Effector memory CD8-positive, alpha-beta T cell (primary cell): ENCODE measurements around the gene PRKAG2.
A peak's percentile ranks its signal among the peaks of the same experiment; 100 is the strongest.

ENCODE experiments used
- ATAC-seq: fragments of 150-1000 bp; cut with Tn5 transposase; replicated peaks from 2 replicates; pipeline ENCODE4 v1.10.0; 2021; ENCODE audit warnings: mild to moderate bottlenecking, moderate library complexity
- DNase-seq, 3 experiments: peaks; one replicate each; pipeline ENCODE4 v3.0.0; 2021
- H3K27ac Mint-ChIP-seq, 2 donors: one replicate each; pipeline ENCODE4 v1.8.0; 2022; ENCODE audit warnings: mild to moderate bottlenecking in 2 of 2, mixed read lengths in 2 of 2, moderate library complexity in 2 of 2
- H3K27me3 Mint-ChIP-seq, 2 donors: one replicate each; pipeline ENCODE4 v1.8.0; 2022; ENCODE audit warnings: mixed read lengths in 2 of 2
- H3K36me3 Mint-ChIP-seq: one replicate; pipeline ENCODE4 v1.8.0; 2022; ENCODE audit warnings: mild to moderate bottlenecking, moderate library complexity, mixed read lengths; ENCODE audit not compliant: insufficient read depth
- H3K4me1 Mint-ChIP-seq, 2 donors: one replicate each; pipeline ENCODE4 v1.8.0; 2022; ENCODE audit warnings: low read depth in 2 of 2, mixed read lengths in 2 of 2
- H3K4me3 Mint-ChIP-seq, 2 donors: one replicate each; pipeline ENCODE4 v1.8.0; 2022; ENCODE audit warnings: mild to moderate bottlenecking in 2 of 2, mixed read lengths in 2 of 2, moderate library complexity in 2 of 2
- H3K9me3 Mint-ChIP-seq, 2 donors: one replicate each; pipeline ENCODE4 v1.8.0; 2022; ENCODE audit warnings: mixed read lengths in 2 of 2

PRKAG2 gene

DNA sequence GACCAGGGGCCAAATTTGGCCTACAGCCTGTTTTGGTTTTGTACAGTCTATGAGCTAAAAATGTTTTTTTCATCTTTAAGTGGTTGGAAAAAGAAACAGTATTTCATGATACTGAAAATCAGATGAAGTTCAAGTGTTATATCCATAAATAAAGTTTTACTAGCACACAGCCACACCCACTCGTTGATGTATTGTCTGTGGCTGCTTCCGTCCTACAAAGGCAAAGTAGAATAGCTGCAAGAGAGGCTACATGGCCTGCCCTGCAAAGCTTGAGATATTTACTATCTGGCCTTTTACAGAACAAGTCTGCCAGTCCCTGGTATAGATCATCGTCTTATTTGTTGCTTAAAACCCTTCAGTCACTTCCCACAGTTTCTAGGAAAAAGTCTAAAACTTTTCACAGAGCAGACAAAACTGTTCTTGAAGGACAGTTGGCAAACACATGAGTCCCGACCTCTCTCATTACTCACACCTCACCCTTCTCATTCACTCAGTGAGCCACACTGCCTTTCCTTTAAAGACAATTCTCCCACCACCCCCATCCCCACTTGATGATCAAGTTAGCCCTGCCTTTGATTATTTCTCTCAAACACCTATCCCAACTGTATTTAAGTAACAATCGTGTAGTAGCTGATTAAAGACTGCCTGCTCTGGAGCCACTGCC, 367.1 kb downstream of the PRKAG2 start:
- H3K9me3 Mint-ChIP-seq = no peaks in the 10 kb centered on the region
- ATAC-seq (no peak), DNase-seq (no peak)
- peaks cover 49 to 68% of the 10 kb centered on the region in 2 donors for H3K4me1 Mint-ChIP-seq
- H3K27ac Mint-ChIP-seq = peak overlapping the region in 1 of 2 donors; percentile 32
- no peak overlapping the region for H3K4me3 Mint-ChIP-seq
- H3K27me3 Mint-ChIP-seq = no peaks in the 10 kb centered on the region
- peaks cover 9% of the 10 kb centered on the region for H3K36me3 Mint-ChIP-seq

DNA sequence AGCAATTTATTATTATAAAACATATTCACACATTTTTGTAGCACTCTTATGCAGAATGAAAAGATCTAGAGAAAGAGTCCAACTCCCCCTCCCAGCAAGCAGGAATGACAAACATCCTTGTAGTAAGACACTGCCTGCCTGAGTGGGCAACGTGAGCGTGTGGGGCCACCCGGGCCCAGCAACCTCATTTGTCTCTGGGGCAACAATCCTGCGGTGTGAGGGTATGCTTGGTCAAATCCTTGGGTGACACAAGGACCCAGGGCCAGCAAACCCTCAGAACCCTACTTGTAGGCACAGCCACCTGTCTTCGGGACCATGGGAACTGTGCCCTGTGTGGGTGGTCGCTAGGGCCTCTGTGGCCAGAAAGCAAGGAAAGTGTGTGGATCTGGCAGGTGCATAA, 367.9 kb downstream of the PRKAG2 start:
- H3K4me1 Mint-ChIP-seq = peaks cover 46 to 63% of the 10 kb centered on the region in 2 donors
- H3K9me3 Mint-ChIP-seq = no peaks in the 10 kb centered on the region
- no peak overlapping the region for H3K4me3 Mint-ChIP-seq
- ATAC-seq = no peak
- DNase-seq = no peak
- no peak overlapping the region for H3K27ac Mint-ChIP-seq
- no peaks in the 10 kb centered on the region for H3K27me3 Mint-ChIP-seq
- peaks cover 9% of the 10 kb centered on the region for H3K36me3 Mint-ChIP-seq

DNA sequence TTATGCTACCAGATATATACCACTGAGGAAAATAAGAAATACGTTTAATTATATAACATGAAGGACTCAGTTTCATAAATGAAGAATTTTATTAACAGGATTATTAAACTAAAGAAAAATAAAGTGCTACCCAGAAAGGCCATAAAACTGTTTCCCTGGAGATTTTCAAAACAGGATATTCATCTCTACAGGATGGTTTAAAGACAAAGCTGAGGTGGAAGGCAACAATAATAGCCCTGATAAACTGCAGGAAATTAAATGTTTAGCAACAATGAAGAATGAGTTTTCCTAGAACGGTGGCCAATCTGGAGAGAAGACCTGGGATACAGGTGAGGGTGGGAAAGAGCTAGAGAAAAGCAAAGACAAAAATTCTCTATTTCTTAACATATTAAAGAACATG, 369.1 kb downstream of the PRKAG2 start:
- H3K4me1 Mint-ChIP-seq = peaks cover 43 to 53% of the 10 kb centered on the region in 2 donors

DNA sequence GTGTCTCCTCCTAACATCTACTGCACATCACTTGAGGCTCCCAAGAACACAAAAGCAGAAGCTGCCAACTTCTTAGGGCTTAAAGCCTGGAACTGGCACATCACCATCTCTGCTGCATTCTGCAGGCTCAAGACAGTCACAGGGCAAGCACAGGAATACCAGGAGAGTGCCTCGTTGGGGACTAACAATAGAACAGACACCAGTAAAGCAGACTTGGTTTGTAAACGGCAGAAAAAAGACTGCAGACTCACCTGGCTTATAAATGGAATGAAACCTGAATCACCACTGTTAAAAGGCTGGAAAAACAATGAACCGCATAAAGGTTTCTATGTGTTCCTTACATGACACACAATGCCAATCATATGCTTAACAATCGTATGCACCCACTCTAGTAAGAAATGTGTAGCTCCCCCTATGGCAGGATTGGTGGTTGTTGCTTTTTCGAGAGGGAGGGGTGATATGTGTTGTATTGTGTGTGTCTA, 370.0 kb downstream of the PRKAG2 start:
- H3K4me1 Mint-ChIP-seq = peaks cover 37 to 51% of the 10 kb centered on the region in 2 donors
- H3K27ac Mint-ChIP-seq = no peak overlapping the region
- H3K9me3 Mint-ChIP-seq = no peaks in the 10 kb centered on the region
- DNase-seq (no peak), ATAC-seq (no peak)
- H3K27me3 Mint-ChIP-seq = no peaks in the 10 kb centered on the region
- peaks cover 8% of the 10 kb centered on the region for H3K36me3 Mint-ChIP-seq
- H3K4me3 Mint-ChIP-seq = no peak overlapping the region

More for the DNA sequence above, 369.1 kb downstream of the PRKAG2 start:
- Mint-ChIP-seq H3K27ac (no peak overlapping the region), H3K36me3 (peaks cover 9% of the 10 kb centered on the region), H3K27me3 (no peaks in the 10 kb centered on the region), H3K4me3 (no peak overlapping the region), H3K9me3 (no peaks in the 10 kb centered on the region)
- DNase-seq = no peak
- no peak for ATAC-seq
